Karpas-422 (cell line): Measurements from ENCODE around the gene B3GNT7. TPM values are rescaled to one million over a fixed set of nuclear protein-coding genes. Genes with fewer than 3 reads are reported as not detected.
"Not testable (repeated sequence)": the region's sequence is repeated elsewhere in the genome, so short reads cannot be mapped to it uniquely, and the experiment has no call there.

Experiments
- DNase-seq: peaks from one replicate; pipeline ENCODE4 v3.0.0-alpha.2; 2015
- H2AFZ ChIP-seq: fragments of 200-600 bp; sonication (generic); 2 replicates; pipeline ENCODE4 v1.6.1; 2014; ENCODE audit warnings: antibody characterized with exemption, low read length, mixed read lengths
- H3K27ac ChIP-seq: fragments of 200-600 bp; sonication (generic); 2 replicates; pipeline ENCODE4 v1.5.1; 2014; ENCODE audit warnings: mild to moderate bottlenecking, low read length, moderate library complexity
- H3K27me3 ChIP-seq: fragments of 200-600 bp; sonication (generic); 2 replicates; pipeline ENCODE4 v1.6.1; 2014; ENCODE audit warnings: low read length, mixed read lengths
- H3K36me3 ChIP-seq: fragments of 200-600 bp; sonication (generic); 2 replicates; pipeline ENCODE4 v1.6.1; 2014; ENCODE audit warnings: low read length, mixed read lengths; ENCODE audit not compliant: insufficient read depth
- H3K4me1 ChIP-seq: fragments of 200-600 bp; sonication (generic); 2 replicates; pipeline ENCODE4 v1.6.1; 2014; ENCODE audit warnings: mild to moderate bottlenecking, low read length, mixed read lengths
- H3K4me2 ChIP-seq: fragments of 200-600 bp; sonication (generic); 2 replicates; pipeline ENCODE4 v1.6.1; 2014; ENCODE audit warnings: low read length, low read depth, mild to moderate bottlenecking; ENCODE audit not compliant: poor library complexity, severe bottlenecking
- H3K4me3 ChIP-seq: fragments of 200-600 bp; sonication (generic); 2 replicates; pipeline ENCODE4 v1.5.1; 2014; ENCODE audit warnings: mild to moderate bottlenecking, antibody characterized with exemption, low read length, mixed read lengths
- H3K79me2 ChIP-seq: fragments of 200-600 bp; sonication (generic); 2 replicates; pipeline ENCODE4 v1.6.1; 2014; ENCODE audit warnings: mild to moderate bottlenecking, low read length, mixed read lengths
- H3K9ac ChIP-seq: fragments of 200-600 bp; sonication (generic); 2 replicates; pipeline ENCODE4 v1.6.0; 2014; ENCODE audit warnings: low read length
- H3K9me2 ChIP-seq: fragments of 200-600 bp; sonication (generic), shearing (Covaris generic); replicated peaks from 2 replicates; pipeline ENCODE4 v1.6.0; 2014; ENCODE audit warnings: mild to moderate bottlenecking, low read length, moderate library complexity; ENCODE audit not compliant: insufficient read depth
- H3K9me3 ChIP-seq: fragments of 300-700, 200-600 bp; sonication (generic); 2 replicates; pipeline ENCODE4 v1.6.1; 2014; ENCODE audit warnings: low read length, mixed read lengths
- H4K20me1 ChIP-seq: fragments of 200-600 bp; sonication (generic); 2 replicates; pipeline ENCODE4 v1.6.1; 2014; ENCODE audit warnings: mild to moderate bottlenecking, antibody characterized with exemption, low read length, low read depth; ENCODE audit not compliant: insufficient read depth
- total RNA-seq: library from RNA; depleted of rRNA; stranded (reverse); fragments of >200 nt; shearing (Covaris generic); gene quantifications from 2 replicates; pipeline ENCODE4 v1.2.3, GENCODE V29; 2014; ENCODE audit warnings: low replicate concordance

The B3GNT7 gene
- total RNA-seq, 1 experiment from 2014 or later, result 2.8 TPM

DNA sequence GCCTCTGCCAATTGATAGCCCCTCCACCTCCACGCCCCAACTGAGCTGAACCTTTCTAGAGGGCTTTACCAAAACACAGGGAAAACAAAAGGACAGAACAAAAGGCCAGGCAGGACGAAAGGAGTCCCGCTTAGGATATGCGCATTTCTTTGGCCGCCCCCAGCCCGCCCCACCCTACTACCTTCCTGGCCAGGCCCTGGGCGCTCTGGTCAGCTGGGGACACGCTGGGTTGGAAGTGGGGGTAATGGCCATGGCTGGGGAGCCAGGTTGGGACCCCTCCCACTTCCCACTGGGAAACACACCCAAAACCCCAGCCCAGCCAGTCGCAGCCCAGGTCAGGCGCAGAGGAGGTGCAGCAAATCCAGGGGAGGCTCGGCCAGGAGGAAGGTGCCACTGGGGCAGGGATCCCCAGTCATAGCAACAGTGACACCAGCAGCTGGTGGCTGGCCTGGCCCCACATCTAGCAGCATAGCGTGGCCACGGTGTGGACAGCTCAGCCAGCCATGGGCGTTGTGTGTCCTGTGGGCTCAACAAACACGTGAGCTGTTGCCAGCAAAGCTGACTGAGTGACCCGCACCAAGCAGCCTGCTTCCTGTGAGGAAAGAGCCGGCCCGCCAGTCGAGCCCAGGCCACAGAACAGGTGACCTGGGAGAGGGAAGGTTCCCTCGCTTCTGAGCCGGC is 24.6 kb upstream of the B3GNT7 start:
- Histone ChIP-seq H3K9me2 (no peaks in the 10 kb centered on the region), H2AFZ (no peak overlapping the region), H3K4me3 (no peak overlapping the region), H3K79me2 (no peaks in the 10 kb centered on the region), H3K4me2 (no peak overlapping the region), H3K27me3 (no peaks in the 10 kb centered on the region), H4K20me1 (no peaks in the 10 kb centered on the region), H3K9me3 (no peaks in the 10 kb centered on the region), H3K36me3 (no peaks in the 10 kb centered on the region), H3K4me1 (peaks cover 3% of the 10 kb centered on the region; the same call in 1 of the 2 replicates), H3K27ac (no peak overlapping the region), H3K9ac (no peak overlapping the region)
- DNase-seq, result no peak

DNA sequence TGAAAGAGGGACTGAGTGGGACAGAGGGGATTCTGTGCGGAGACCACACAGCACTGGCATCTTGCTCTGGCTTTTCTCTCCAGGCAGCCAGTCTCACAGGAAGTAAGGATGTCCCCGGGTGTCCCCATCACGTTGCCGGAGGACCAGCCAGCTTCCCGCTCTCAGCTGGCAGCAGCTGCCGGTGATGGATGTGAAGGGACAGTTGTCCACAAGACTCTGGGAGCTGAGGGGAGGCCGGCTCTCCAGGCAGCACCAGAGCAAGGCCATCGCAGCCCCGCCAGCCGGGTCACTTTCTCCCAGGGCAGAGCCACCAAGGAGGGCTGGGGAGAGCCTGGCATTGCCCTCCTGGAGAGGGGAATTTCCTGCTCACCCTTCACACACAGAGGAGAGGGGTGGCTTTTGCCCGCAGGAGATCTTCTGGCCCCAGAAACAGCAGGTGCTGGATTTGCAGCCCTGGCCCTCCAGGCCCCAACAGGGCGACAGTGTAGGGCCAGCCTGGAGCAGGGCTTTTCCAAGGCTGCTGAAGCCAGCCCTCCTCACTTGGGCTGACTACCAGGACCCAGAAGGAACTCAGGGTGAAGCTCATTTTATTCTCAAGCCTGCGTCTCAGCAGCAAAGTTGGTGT is 24.0 kb upstream of the B3GNT7 start:
- Histone ChIP-seq H3K9ac (no peak overlapping the region), H4K20me1 (no peaks in the 10 kb centered on the region), H3K9me3 (no peaks in the 10 kb centered on the region), H3K79me2 (no peaks in the 10 kb centered on the region), H2AFZ (no peak overlapping the region), H3K4me2 (no peak overlapping the region), H3K27ac (no peak overlapping the region), H3K9me2 (no peaks in the 10 kb centered on the region), H3K4me1 (peaks cover 3% of the 10 kb centered on the region; the same call in 1 of the 2 replicates), H3K4me3 (no peak overlapping the region), H3K27me3 (no peaks in the 10 kb centered on the region), H3K36me3 (no peaks in the 10 kb centered on the region)
- no peak for DNase-seq

DNA sequence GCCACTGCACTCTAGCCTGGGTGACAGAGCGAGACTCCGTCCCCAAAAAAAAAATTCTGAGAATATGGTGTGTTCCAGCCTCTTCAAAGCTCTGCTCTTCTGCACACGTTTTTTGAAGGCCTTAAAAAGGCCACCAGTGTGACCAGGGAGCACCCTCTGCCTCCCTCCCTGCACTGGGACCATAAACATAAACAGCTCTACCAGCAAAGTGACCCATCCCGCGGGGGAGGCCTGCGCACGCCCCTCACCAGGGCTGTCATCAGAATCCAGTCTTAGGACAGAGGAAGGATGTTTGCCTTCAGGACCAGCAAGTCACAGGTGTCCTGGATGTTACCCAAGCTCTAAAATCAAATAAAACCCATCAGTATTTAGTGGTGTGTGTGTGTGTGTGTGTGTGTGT is 23.2 kb upstream of the B3GNT7 start:
- no peak for DNase-seq
- Histone ChIP-seq H3K9me3 (no peaks in the 10 kb centered on the region), H3K27ac (no peak overlapping the region), H3K79me2 (no peaks in the 10 kb centered on the region), H3K9ac (no peak overlapping the region), H3K4me1 (peaks cover 3% of the 10 kb centered on the region; the same call in 1 of the 2 replicates), H3K4me3 (no peak overlapping the region), H3K27me3 (no peaks in the 10 kb centered on the region), H2AFZ (no peak overlapping the region), H3K4me2 (no peak overlapping the region), H4K20me1 (no peaks in the 10 kb centered on the region), H3K36me3 (no peaks in the 10 kb centered on the region), H3K9me2 (no peaks in the 10 kb centered on the region)

DNA sequence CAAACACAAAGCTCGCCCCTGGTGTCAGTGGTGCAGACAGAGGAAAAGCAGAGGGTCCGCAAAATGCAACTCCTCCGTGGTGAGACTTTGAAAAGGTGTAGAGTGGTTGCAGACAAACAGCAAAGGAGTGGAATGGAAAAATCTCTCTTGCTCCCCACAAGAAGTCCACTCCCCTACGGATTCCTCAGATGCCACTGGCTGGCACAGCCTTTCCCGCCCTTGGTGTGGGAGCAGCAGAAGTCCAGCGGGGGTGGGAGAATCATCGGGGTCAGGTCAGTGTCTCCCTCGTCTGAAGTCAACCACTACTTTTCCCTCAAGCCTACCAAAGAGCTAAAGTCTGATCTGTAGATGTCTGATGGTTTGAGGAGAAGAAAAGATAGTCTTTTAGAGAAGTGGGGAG is 22.3 kb upstream of the B3GNT7 start:
- H3K36me3 ChIP-seq, result no peaks in the 10 kb centered on the region
- no peak overlapping the region for H2AFZ ChIP-seq
- DNase-seq, result no peak
- H3K27me3 ChIP-seq, result no peaks in the 10 kb centered on the region
- no peak overlapping the region for H3K4me2 ChIP-seq
- H3K9me2 ChIP-seq, result no peaks in the 10 kb centered on the region
- peaks cover 3% of the 10 kb centered on the region; the same call in 1 of the 2 replicates for H3K4me1 ChIP-seq
- H4K20me1 ChIP-seq, result no peaks in the 10 kb centered on the region
- no peaks in the 10 kb centered on the region for H3K79me2 ChIP-seq
- no peaks in the 10 kb centered on the region for H3K9me3 ChIP-seq
- no peak overlapping the region for H3K4me3 ChIP-seq
- H3K9ac ChIP-seq, result no peak overlapping the region
- no peak overlapping the region for H3K27ac ChIP-seq

DNA sequence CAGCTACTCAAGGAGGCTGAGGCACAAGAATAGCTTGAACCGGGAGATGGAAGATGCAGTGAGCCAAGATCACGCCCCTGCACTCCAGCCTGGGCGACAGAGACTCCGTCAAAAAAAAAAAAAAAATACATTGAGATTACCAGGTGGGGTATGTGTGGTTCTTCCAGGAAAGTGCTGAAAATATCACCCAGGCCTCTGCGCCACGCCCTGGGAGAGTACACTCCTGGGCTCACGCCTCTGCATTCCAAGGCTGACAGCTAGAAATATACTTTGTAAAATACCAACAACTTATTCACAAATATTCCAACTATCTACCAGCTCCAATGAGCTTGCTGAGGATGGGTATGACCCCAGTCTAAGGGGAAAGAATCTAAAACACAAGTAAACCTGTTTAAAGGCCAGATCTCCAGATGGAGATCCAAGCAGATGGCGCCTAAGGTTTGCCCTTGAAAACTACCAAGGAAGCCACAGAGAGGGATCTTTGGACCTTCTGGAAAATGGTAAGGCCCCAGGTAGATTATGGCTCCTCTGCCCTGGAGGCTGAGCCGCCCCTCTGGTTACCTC is 21.6 kb upstream of the B3GNT7 start:
- Histone ChIP-seq H3K4me3 (no peak overlapping the region), H3K27me3 (no peaks in the 10 kb centered on the region), H2AFZ (no peak overlapping the region), H3K4me1 (peaks cover 3% of the 10 kb centered on the region; the same call in 1 of the 2 replicates), H3K9me2 (no peaks in the 10 kb centered on the region), H3K9me3 (no peaks in the 10 kb centered on the region), H3K79me2 (no peaks in the 10 kb centered on the region), H3K27ac (no peak overlapping the region), H3K4me2 (no peak overlapping the region), H4K20me1 (no peaks in the 10 kb centered on the region), H3K36me3 (no peaks in the 10 kb centered on the region), H3K9ac (no peak overlapping the region)
- no peak for DNase-seq

DNA sequence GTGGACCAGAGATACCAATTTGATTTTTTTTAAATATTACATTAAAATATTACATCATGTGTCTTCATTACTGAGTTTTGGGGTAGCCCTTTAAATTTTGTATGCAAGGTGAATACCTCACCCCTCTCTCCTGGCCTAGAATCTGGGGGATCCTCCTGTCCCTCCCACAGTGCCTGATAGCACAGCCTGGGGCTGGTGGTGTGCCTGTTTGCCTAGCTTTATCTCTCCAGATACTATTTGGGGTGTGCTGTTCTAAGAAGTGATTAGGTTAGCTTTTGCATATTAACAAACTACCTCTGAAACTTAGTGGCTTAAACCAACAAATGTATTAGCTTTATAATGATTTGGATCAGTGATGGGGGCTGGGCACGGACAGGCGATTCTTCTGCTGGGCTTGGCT is 20.7 kb upstream of the B3GNT7 start:
- Histone ChIP-seq H3K9me2 (no peaks in the 10 kb centered on the region), H3K79me2 (no peaks in the 10 kb centered on the region), H3K27me3 (no peaks in the 10 kb centered on the region), H3K9me3 (no peaks in the 10 kb centered on the region), H3K4me1 (peaks cover 3% of the 10 kb centered on the region; the same call in 1 of the 2 replicates), H3K36me3 (no peaks in the 10 kb centered on the region), H2AFZ (no peak overlapping the region), H3K4me2 (no peak overlapping the region), H4K20me1 (no peaks in the 10 kb centered on the region), H3K27ac (no peak overlapping the region), H3K9ac (no peak overlapping the region), H3K4me3 (no peak overlapping the region)
- no peak for DNase-seq

DNA sequence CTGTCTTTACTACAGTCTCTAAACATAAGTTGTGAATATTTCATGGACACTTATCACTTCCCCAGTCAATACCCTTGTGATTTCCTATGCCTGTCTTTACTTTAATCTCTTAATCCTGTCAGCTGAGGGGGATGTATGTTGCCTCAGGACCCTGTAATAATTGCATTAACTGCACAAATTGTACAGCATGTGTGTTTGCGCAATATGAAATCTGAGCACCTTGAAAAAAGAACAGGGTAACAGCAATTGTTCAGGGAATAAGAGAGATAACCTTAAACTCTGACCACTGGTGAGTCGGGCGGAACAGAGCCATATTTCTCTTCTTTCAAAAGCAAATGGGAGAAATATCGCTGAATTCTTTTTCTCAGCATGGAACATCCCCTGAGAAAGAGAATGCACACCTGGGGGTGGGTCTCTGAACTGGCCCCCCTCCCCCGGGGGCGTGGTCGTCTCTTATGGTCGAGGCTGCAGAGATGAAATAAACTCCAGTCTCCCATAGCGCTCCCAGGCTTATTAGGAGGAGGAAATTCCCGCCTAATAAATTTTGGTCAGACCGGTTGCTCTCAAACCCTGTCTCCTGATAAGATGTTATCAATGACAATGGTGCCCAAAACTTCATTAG is 19.4 kb upstream of the B3GNT7 start:
- DNase-seq, H2AFZ ChIP-seq, H3K36me3 ChIP-seq: not testable (repeated sequence)

DNA sequence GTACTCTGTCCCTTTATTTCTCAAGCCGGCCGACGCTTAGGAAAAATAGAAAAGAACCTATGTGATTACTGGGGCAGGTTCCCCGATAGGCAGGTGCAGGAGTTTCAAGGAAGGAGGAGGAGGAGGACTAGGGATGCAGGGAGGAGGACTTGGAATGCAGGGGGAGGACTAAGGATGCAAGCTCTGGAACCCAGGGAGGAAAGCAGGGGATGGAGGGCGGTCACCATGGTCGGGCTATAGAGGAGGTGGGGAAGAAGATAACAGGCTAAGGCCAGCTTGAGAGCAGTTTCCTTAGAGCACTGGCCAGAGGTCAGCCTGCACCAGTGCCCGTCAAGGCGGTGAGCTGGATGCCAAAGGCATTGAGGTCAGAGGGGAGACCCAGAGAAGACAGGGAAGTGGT is 18.7 kb upstream of the B3GNT7 start:
- no peak for DNase-seq
- H3K27me3 ChIP-seq, result no peaks in the 10 kb centered on the region
- no peaks in the 10 kb centered on the region for H4K20me1 ChIP-seq
- peaks cover 3% of the 10 kb centered on the region; the same call in 1 of the 2 replicates for H3K4me1 ChIP-seq
- no peak overlapping the region for H2AFZ ChIP-seq
- H3K9me2 ChIP-seq, result no peaks in the 10 kb centered on the region
- H3K9ac ChIP-seq, result no peak overlapping the region
- H3K4me2 ChIP-seq, result no peak overlapping the region
- no peaks in the 10 kb centered on the region for H3K9me3 ChIP-seq
- H3K79me2 ChIP-seq, result no peaks in the 10 kb centered on the region
- no peak overlapping the region for H3K27ac ChIP-seq
- H3K4me3 ChIP-seq, result no peak overlapping the region
- no peaks in the 10 kb centered on the region for H3K36me3 ChIP-seq

More for the DNA sequence above, 19.4 kb upstream of the B3GNT7 start:
- not testable (repeated sequence) for H3K27me3 ChIP-seq, H3K9ac ChIP-seq, H4K20me1 ChIP-seq, H3K9me2 ChIP-seq, H3K4me3 ChIP-seq, H3K4me2 ChIP-seq, H3K9me3 ChIP-seq, H3K4me1 ChIP-seq, H3K79me2 ChIP-seq, H3K27ac ChIP-seq
